Breast epithelium (tissue), 3 donors: ENCODE data around the gene PTH2.

ENCODE experiments used
- POLR2A ChIP-seq: fragments of 450-650 bp; IDR thresholded peaks from one replicate; pipeline ENCODE4 v1.6.1; 2016; ENCODE audit warnings: antibody characterized with exemption, mild to moderate bottlenecking, moderate library complexity
- POLR2AphosphoS5 ChIP-seq, 3 donors: sonication (generic); formaldehyde crosslinking; IDR thresholded peaks; one replicate each; pipeline ENCODE4 v1.6.1; 2017; ENCODE audit warnings: antibody characterized with exemption in 3 of 3
- TF ChIP-seq, protein P1 (sequence below), 3 donors: fragments of 450-650 bp; IDR thresholded peaks; one replicate each; pipeline ENCODE4 v1.5.1; 2016 to 2017; ENCODE audit warnings: antibody characterized with exemption in 3 of 3, mild to moderate bottlenecking in 3 of 3, moderate library complexity in 3 of 3

- TF ChIP-seq POLR2A (no peak), POLR2AphosphoS5 (IDR thresholded peaks at IDR 0.05) (no peak)
- TF ChIP-seq, protein P1, sequence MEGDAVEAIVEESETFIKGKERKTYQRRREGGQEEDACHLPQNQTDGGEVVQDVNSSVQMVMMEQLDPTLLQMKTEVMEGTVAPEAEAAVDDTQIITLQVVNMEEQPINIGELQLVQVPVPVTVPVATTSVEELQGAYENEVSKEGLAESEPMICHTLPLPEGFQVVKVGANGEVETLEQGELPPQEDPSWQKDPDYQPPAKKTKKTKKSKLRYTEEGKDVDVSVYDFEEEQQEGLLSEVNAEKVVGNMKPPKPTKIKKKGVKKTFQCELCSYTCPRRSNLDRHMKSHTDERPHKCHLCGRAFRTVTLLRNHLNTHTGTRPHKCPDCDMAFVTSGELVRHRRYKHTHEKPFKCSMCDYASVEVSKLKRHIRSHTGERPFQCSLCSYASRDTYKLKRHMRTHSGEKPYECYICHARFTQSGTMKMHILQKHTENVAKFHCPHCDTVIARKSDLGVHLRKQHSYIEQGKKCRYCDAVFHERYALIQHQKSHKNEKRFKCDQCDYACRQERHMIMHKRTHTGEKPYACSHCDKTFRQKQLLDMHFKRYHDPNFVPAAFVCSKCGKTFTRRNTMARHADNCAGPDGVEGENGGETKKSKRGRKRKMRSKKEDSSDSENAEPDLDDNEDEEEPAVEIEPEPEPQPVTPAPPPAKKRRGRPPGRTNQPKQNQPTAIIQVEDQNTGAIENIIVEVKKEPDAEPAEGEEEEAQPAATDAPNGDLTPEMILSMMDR (IDR thresholded peaks at IDR 0.05): no peak
Observed at GRCh38 chr19:49458567-49458903, 35.3 kb upstream of the PTH2 start.
